SK-N-SH (cell line): Measurements from ENCODE around the gene APCS. TPM values are rescaled to one million over a fixed set of nuclear protein-coding genes. Genes with fewer than 3 reads are reported as not detected.

Source experiments
- CTCF ChIA-PET: fragments of 300-600, 350-600 bp; formaldehyde crosslinking; extraction: SDS; loops from one replicate; lab custom pipeline; 2021; lab: Yijun Ruan, JAX
- POLR2A ChIA-PET: fragments of 350-600 bp; sonication (Branson Sonifier 250); formaldehyde crosslinking; extraction: SDS; loops from one replicate; lab custom pipeline; 2020; ENCODE audit warnings: antibody characterized with exemption, inconsistent platforms; lab: Yijun Ruan, JAX
- DNase-seq: peaks from one replicate; pipeline ENCODE4 v3.0.0; 2012
- H2AFZ ChIP-seq: fragments of 200-600 bp; sonication (generic); 2 replicates; pipeline ENCODE4 v1.8.1; 2016; ENCODE audit warnings: antibody characterized with exemption, mild to moderate bottlenecking, low read depth
- H3F3A ChIP-seq: fragments of 200-600 bp; sonication (generic); replicated peaks from 2 replicates; pipeline ENCODE3; 2016; ENCODE audit warnings: antibody characterized with exemption, mild to moderate bottlenecking; ENCODE audit not compliant: insufficient read depth
- H3K27ac ChIP-seq, 2 experiments: fragments of 200-500 bp in 1 of 2; fragments of 200-600 bp in 1 of 2; sonication (Bioruptor generic) in 1 of 2; sonication (generic), shearing (Covaris generic) in 1 of 2; 2 replicates each; pipeline versions ENCODE4 v1.5.1 to v1.6.1; 2014 to 2016; ENCODE audit warnings: low read depth in 2 of 2, inconsistent platforms in 1 of 2, low read length in 1 of 2, mild to moderate bottlenecking in 1 of 2, mixed read lengths in 1 of 2
- H3K27me3 ChIP-seq: fragments of 200-600 bp; sonication (generic), shearing (Covaris generic); 2 replicates; pipeline ENCODE4 v1.6.1; 2016; ENCODE audit warnings: mixed run types; ENCODE audit not compliant: insufficient read depth
- H3K36me3 ChIP-seq, 2 experiments: fragments of 200-500 bp in 1 of 2; fragments of 200-600 bp in 1 of 2; sonication (Bioruptor generic) in 1 of 2; sonication (generic) in 1 of 2; replicated peaks in 1 of 2; 2 replicates each; pipeline versions ENCODE3 to v1.5.1; 2014 to 2016; ENCODE audit warnings: low read length in 1 of 2, mild to moderate bottlenecking in 1 of 2; ENCODE audit not compliant: insufficient read depth in 2 of 2, control insufficient read depth in 1 of 2
- H3K4me1 ChIP-seq, 2 experiments: fragments of 200-500 bp in 1 of 2; fragments of 200-600 bp in 1 of 2; sonication (Bioruptor generic) in 1 of 2; sonication (generic), shearing (Covaris generic) in 1 of 2; 2 replicates each; pipeline versions ENCODE4 v1.5.1 to v1.6.1; 2014 to 2016; ENCODE audit warnings: low read depth in 1 of 2, low read length in 1 of 2, mixed run types in 1 of 2; ENCODE audit not compliant: insufficient read depth in 2 of 2, control insufficient read depth in 1 of 2
- H3K4me2 ChIP-seq: fragments of 200-600 bp; sonication (generic), shearing (Covaris generic); 2 replicates; pipeline ENCODE4 v1.6.1; 2017; ENCODE audit warnings: mixed run types
- H3K4me3 ChIP-seq, 2 experiments: fragments of 200-500 bp in 1 of 2; fragments of 200-600 bp in 1 of 2; sonication (Bioruptor generic) in 1 of 2; sonication (generic), shearing (Covaris generic) in 1 of 2; 2 replicates each; pipeline versions ENCODE4 v1.5.1 to v1.8.1; 2014 to 2016; ENCODE audit warnings: low read depth in 2 of 2, inconsistent platforms in 1 of 2, low read length in 1 of 2, mild to moderate bottlenecking in 1 of 2, mixed read lengths in 1 of 2, moderate library complexity in 1 of 2
- H3K79me2 ChIP-seq: fragments of 200-600 bp; sonication (generic); 2 replicates; pipeline ENCODE4 v1.8.1; 2017; ENCODE audit warnings: mild to moderate bottlenecking; ENCODE audit not compliant: insufficient read depth
- H3K9ac ChIP-seq: fragments of 200-600 bp; sonication (generic); 2 replicates; pipeline ENCODE4 v1.6.1; 2017; ENCODE audit warnings: mixed run types
- H3K9me2 ChIP-seq: fragments of 200-600 bp; sonication (generic); 2 replicates; pipeline ENCODE4 v1.6.1; 2017; ENCODE audit warnings: mixed run types
- H3K9me3 ChIP-seq: fragments of 200-600 bp; sonication (generic); 2 replicates; pipeline ENCODE4 v1.6.1; 2017; ENCODE audit warnings: mixed run types, mild to moderate bottlenecking, moderate library complexity
- H4K20me1 ChIP-seq: fragments of 200-600 bp; sonication (generic); 2 replicates; pipeline ENCODE4 v1.6.1; 2017; ENCODE audit warnings: mild to moderate bottlenecking, mixed run types; ENCODE audit not compliant: insufficient read depth
- EZH2phosphoT487 ChIP-seq: fragments of 200-600 bp; sonication (generic); IDR thresholded peaks from 2 replicates; pipeline ENCODE4 v1.6.1; 2017; ENCODE audit warnings: low read depth, mixed run types, mild to moderate bottlenecking, antibody characterized with exemption, moderate library complexity, borderline replicate concordance
- FOSL2 ChIP-seq: IDR thresholded peaks from 2 replicates; pipeline ENCODE4 v1.4.0; 2012; ENCODE audit warnings: low read depth, mild to moderate bottlenecking, moderate library complexity, borderline replicate concordance
- NFIC ChIP-seq: IDR thresholded peaks from 2 replicates; pipeline ENCODE4 v1.4.0; 2012; ENCODE audit warnings: borderline replicate concordance
- NRF1 ChIP-seq: IDR thresholded peaks from 2 replicates; pipeline ENCODE4 v1.6.1; 2012; ENCODE audit warnings: low read depth, mild to moderate bottlenecking, low read length
- PBX3 ChIP-seq: IDR thresholded peaks from 2 replicates; pipeline ENCODE4; 2012
- SIN3A ChIP-seq: IDR thresholded peaks from 2 replicates; pipeline ENCODE4 v1.6.1; 2012; ENCODE audit warnings: low read depth, mild to moderate bottlenecking, low read length, moderate library complexity, borderline replicate concordance
- TAF1 ChIP-seq: IDR thresholded peaks from 2 replicates; pipeline ENCODE4 v1.6.1; 2012; ENCODE audit warnings: low read depth, mild to moderate bottlenecking, low read length, moderate library complexity, borderline replicate concordance
- polyA plus RNA-seq, 3 experiments: library from polyadenylated mRNA; depleted of rRNA; stranded (reverse); fragments of >200 nt; gene quantifications; 2 replicates each; pipeline ENCODE4 v1.2.3, GENCODE V29; 2012

Gene APCS
- polyA plus RNA-seq, 1 of the 3 experiments (the other 2 are of a cell fraction) = not detected

GRCh38 chr1:159612211-159612885, 24.7 kb downstream of the APCS start (continued):
- TF ChIP-seq NRF1 (no peak), PBX3 (no peak)

GRCh38 chr1:159632922-159633321, 45.3 kb downstream of the APCS start:
- H3K4me1 ChIP-seq = no peaks in the 10 kb centered on the region
- CTCF ChIA-PET = no interaction called here

More at GRCh38 chr1:159632922-159633321, 45.3 kb downstream of the APCS start:
- no peak overlapping the region for H3K9ac ChIP-seq
- no peaks in the 10 kb centered on the region for H4K20me1 ChIP-seq
- H3K27ac ChIP-seq = no peak overlapping the region
- H3K9me3 ChIP-seq = no peaks in the 10 kb centered on the region
- no peak overlapping the region for H3K4me2 ChIP-seq
- no peak overlapping the region for H2AFZ ChIP-seq
- no peaks in the 10 kb centered on the region for H3F3A ChIP-seq
- H3K27me3 ChIP-seq = no peaks in the 10 kb centered on the region
- no peaks in the 10 kb centered on the region for H3K36me3 ChIP-seq
- POLR2A ChIA-PET = no interaction called here
- TF ChIP-seq FOSL2 (no peak), EZH2phosphoT487 (no peak), NFIC (no peak), SIN3A (no peak), TAF1 (no peak)
- H3K79me2 ChIP-seq = no peaks in the 10 kb centered on the region
- H3K4me3 ChIP-seq = no peak overlapping the region
- no peaks in the 10 kb centered on the region for H3K9me2 ChIP-seq
- no peak for DNase-seq

Other genes starting within 250 kb of the APCS start
- gene OR10J4, start 155.6 kb upstream of the APCS start, polyA plus RNA-seq (2012; rRNA removed) = not detected in 2 replicates
- not detected in 2 replicates for gene OR10J1, start 148.1 kb upstream of the APCS start, polyA plus RNA-seq (2012; rRNA removed)
- gene OR10J5, start 51.8 kb upstream of the APCS start, polyA plus RNA-seq (2012; rRNA removed) = not detected in 2 replicates
- gene CRP, start 126.8 kb downstream of the APCS start, polyA plus RNA-seq (2012; rRNA removed) = not detected in 2 replicates
- gene DUSP23, start 193.1 kb downstream of the APCS start, polyA plus RNA-seq (2012; rRNA removed) = 41.2 and 44.3 TPM in 2 replicates
- gene FCRL6, start 214.5 kb downstream of the APCS start, polyA plus RNA-seq (2012; rRNA removed) = not detected in 2 replicates
- not detected in 2 replicates for gene SLAMF8, start 239.0 kb downstream of the APCS start, polyA plus RNA-seq (2012; rRNA removed)